Measurements from ENCODE around the gene LMF1. TPM values are rescaled to one million over a fixed set of nuclear protein-coding genes. Genes with fewer than 3 reads are reported as not detected.

Gene LMF1
- total and polyA plus RNA-seq, 2 of the 8 experiments (the other 6 are each of a cell fraction or from before 2014, with no cell fraction given) = 3.5 to 9.1 TPM

DNA sequence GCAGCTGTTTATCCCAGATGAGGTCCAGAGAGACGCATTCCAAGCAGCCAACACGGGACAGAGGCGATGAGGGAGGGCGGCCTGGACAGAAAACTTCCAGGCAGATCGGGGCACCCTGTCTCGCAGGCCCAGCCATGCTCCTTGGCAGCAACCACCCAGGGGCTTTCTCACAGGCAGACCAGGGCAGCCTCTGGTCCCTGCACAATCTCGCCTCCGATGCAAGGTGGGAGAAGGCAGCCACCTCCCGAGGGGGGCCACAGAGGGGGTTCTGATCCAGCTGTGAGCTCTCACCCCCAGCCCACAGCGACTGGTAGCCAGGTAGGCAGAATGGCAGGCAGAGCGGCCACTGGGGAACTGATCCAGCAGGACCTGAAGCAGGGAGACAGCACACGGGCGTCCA lies 48.7 kb downstream of the LMF1 start (continued):
- TF ChIP-seq, protein P1, sequence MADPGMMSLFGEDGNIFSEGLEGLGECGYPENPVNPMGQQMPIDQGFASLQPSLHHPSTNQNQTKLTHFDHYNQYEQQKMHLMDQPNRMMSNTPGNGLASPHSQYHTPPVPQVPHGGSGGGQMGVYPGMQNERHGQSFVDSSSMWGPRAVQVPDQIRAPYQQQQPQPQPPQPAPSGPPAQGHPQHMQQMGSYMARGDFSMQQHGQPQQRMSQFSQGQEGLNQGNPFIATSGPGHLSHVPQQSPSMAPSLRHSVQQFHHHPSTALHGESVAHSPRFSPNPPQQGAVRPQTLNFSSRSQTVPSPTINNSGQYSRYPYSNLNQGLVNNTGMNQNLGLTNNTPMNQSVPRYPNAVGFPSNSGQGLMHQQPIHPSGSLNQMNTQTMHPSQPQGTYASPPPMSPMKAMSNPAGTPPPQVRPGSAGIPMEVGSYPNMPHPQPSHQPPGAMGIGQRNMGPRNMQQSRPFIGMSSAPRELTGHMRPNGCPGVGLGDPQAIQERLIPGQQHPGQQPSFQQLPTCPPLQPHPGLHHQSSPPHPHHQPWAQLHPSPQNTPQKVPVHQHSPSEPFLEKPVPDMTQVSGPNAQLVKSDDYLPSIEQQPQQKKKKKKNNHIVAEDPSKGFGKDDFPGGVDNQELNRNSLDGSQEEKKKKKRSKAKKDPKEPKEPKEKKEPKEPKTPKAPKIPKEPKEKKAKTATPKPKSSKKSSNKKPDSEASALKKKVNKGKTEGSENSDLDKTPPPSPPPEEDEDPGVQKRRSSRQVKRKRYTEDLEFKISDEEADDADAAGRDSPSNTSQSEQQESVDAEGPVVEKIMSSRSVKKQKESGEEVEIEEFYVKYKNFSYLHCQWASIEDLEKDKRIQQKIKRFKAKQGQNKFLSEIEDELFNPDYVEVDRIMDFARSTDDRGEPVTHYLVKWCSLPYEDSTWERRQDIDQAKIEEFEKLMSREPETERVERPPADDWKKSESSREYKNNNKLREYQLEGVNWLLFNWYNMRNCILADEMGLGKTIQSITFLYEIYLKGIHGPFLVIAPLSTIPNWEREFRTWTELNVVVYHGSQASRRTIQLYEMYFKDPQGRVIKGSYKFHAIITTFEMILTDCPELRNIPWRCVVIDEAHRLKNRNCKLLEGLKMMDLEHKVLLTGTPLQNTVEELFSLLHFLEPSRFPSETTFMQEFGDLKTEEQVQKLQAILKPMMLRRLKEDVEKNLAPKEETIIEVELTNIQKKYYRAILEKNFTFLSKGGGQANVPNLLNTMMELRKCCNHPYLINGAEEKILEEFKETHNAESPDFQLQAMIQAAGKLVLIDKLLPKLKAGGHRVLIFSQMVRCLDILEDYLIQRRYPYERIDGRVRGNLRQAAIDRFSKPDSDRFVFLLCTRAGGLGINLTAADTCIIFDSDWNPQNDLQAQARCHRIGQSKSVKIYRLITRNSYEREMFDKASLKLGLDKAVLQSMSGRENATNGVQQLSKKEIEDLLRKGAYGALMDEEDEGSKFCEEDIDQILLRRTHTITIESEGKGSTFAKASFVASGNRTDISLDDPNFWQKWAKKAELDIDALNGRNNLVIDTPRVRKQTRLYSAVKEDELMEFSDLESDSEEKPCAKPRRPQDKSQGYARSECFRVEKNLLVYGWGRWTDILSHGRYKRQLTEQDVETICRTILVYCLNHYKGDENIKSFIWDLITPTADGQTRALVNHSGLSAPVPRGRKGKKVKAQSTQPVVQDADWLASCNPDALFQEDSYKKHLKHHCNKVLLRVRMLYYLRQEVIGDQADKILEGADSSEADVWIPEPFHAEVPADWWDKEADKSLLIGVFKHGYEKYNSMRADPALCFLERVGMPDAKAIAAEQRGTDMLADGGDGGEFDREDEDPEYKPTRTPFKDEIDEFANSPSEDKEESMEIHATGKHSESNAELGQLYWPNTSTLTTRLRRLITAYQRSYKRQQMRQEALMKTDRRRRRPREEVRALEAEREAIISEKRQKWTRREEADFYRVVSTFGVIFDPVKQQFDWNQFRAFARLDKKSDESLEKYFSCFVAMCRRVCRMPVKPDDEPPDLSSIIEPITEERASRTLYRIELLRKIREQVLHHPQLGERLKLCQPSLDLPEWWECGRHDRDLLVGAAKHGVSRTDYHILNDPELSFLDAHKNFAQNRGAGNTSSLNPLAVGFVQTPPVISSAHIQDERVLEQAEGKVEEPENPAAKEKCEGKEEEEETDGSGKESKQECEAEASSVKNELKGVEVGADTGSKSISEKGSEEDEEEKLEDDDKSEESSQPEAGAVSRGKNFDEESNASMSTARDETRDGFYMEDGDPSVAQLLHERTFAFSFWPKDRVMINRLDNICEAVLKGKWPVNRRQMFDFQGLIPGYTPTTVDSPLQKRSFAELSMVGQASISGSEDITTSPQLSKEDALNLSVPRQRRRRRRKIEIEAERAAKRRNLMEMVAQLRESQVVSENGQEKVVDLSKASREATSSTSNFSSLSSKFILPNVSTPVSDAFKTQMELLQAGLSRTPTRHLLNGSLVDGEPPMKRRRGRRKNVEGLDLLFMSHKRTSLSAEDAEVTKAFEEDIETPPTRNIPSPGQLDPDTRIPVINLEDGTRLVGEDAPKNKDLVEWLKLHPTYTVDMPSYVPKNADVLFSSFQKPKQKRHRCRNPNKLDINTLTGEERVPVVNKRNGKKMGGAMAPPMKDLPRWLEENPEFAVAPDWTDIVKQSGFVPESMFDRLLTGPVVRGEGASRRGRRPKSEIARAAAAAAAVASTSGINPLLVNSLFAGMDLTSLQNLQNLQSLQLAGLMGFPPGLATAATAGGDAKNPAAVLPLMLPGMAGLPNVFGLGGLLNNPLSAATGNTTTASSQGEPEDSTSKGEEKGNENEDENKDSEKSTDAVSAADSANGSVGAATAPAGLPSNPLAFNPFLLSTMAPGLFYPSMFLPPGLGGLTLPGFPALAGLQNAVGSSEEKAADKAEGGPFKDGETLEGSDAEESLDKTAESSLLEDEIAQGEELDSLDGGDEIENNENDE (IDR thresholded peaks at IDR 0.05; ENCODE audit: insufficient replicate concordance, low read length) = no peak
- no peak for TF ChIP-seq CBX8 (IDR thresholded peaks at IDR 0.05; ENCODE audit: borderline replicate concordance, low read depth, low read length)
- no peak for TF ChIP-seq TEAD4 (IDR thresholded peaks at IDR 0.05; ENCODE audit: low read depth, low read length)
- TF ChIP-seq KDM5A (IDR thresholded peaks at IDR 0.05; ENCODE audit: low read length) = no peak
- no peak for TF ChIP-seq GTF2F1 (IDR thresholded peaks at IDR 0.05; ENCODE audit: borderline replicate concordance, low read depth, low read length)
- no peak for TF ChIP-seq YY1 (IDR thresholded peaks at IDR 0.05; ENCODE audit: low read depth, low read length)
- no peak for TF ChIP-seq RXRA (IDR thresholded peaks at IDR 0.05; ENCODE audit: insufficient read depth, low read depth, low read length)
- TF ChIP-seq, protein P2, sequence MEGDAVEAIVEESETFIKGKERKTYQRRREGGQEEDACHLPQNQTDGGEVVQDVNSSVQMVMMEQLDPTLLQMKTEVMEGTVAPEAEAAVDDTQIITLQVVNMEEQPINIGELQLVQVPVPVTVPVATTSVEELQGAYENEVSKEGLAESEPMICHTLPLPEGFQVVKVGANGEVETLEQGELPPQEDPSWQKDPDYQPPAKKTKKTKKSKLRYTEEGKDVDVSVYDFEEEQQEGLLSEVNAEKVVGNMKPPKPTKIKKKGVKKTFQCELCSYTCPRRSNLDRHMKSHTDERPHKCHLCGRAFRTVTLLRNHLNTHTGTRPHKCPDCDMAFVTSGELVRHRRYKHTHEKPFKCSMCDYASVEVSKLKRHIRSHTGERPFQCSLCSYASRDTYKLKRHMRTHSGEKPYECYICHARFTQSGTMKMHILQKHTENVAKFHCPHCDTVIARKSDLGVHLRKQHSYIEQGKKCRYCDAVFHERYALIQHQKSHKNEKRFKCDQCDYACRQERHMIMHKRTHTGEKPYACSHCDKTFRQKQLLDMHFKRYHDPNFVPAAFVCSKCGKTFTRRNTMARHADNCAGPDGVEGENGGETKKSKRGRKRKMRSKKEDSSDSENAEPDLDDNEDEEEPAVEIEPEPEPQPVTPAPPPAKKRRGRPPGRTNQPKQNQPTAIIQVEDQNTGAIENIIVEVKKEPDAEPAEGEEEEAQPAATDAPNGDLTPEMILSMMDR (IDR thresholded peaks at IDR 0.05; ENCODE audit: control extremely low read depth in 1 of 3, insufficient read depth in 1 of 3, low read depth in 1 of 3, low read length in 3 of 3) = no peak
- TF ChIP-seq HDAC6 (IDR thresholded peaks at IDR 0.05; ENCODE audit: low read depth, low read length) = no peak
- no peak for TF ChIP-seq JUN (IDR thresholded peaks at IDR 0.05; ENCODE audit: low read depth, low read length)

Measured in H1 (cell line).